ENCODE data around the gene GATB.

DNA sequence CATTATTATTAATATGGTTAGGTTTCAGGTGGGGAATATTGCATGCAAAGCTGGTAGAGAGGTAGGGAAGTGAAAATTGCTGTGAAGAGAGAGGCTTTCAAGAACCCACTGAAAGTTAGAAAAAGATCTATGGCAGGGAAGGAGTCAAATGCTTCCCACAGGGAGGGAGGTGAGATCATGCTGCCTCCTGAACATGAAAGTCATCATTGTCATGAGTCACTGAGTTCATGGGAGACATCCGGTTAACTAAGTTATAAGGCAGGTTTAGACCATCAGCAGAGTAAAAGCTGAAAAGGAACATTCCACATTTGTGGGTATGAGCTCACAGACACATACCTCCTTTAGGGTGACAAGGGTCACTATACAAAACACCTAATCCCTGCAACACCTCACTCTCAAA is 16.2 kb downstream of the GATB start:
- TF ChIP-seq, protein P1, sequence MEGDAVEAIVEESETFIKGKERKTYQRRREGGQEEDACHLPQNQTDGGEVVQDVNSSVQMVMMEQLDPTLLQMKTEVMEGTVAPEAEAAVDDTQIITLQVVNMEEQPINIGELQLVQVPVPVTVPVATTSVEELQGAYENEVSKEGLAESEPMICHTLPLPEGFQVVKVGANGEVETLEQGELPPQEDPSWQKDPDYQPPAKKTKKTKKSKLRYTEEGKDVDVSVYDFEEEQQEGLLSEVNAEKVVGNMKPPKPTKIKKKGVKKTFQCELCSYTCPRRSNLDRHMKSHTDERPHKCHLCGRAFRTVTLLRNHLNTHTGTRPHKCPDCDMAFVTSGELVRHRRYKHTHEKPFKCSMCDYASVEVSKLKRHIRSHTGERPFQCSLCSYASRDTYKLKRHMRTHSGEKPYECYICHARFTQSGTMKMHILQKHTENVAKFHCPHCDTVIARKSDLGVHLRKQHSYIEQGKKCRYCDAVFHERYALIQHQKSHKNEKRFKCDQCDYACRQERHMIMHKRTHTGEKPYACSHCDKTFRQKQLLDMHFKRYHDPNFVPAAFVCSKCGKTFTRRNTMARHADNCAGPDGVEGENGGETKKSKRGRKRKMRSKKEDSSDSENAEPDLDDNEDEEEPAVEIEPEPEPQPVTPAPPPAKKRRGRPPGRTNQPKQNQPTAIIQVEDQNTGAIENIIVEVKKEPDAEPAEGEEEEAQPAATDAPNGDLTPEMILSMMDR (conservative IDR thresholded peaks at IDR 0.05) = no peak
- TF ChIP-seq ZFX (IDR thresholded peaks at IDR 0.05) = no peak

Data from C4-2B (cell line).